ENCODE measurements around the gene PGLYRP4.

DNA sequence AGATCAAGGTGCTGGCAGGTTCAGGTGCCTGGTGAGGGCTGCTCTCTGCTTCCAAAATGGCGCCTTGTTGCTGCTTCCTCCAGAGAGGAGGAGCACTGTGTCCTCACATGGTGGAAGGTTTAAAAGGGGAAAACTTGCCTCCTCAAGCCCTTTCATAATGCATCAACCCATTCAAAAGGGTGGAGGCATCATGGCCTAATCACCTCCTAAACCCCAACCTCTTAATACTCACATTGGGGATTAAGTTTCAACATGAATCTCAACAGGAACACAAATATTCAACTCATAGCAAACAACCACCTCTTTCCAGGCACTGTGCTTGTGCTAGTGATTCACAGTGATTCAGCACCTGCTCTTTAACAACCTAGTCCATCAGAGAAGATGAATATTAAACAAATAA lies 22.6 kb upstream of the PGLYRP4 start:
- no peak for TF ChIP-seq POLR2AphosphoS5 (IDR thresholded peaks at IDR 0.05)
- TF ChIP-seq, protein P1, sequence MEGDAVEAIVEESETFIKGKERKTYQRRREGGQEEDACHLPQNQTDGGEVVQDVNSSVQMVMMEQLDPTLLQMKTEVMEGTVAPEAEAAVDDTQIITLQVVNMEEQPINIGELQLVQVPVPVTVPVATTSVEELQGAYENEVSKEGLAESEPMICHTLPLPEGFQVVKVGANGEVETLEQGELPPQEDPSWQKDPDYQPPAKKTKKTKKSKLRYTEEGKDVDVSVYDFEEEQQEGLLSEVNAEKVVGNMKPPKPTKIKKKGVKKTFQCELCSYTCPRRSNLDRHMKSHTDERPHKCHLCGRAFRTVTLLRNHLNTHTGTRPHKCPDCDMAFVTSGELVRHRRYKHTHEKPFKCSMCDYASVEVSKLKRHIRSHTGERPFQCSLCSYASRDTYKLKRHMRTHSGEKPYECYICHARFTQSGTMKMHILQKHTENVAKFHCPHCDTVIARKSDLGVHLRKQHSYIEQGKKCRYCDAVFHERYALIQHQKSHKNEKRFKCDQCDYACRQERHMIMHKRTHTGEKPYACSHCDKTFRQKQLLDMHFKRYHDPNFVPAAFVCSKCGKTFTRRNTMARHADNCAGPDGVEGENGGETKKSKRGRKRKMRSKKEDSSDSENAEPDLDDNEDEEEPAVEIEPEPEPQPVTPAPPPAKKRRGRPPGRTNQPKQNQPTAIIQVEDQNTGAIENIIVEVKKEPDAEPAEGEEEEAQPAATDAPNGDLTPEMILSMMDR (IDR thresholded peaks at IDR 0.05), result no peak
- no peak for TF ChIP-seq POLR2A (IDR thresholded peaks at IDR 0.05)

Measured in prostate gland (tissue), 2 donors.